K562 (cell line): ENCODE data around the gene NOSTRIN. TPM values are rescaled to one million over a fixed set of nuclear protein-coding genes. Genes with fewer than 3 reads are reported as not detected.

Experiments
- ADNP ChIP-seq: fragments of 200-800 bp; sonication (Bioruptor generic); IDR thresholded peaks from 2 replicates; pipeline ENCODE4 v1.6.1; 2016; ENCODE audit warnings: missing genetic modification characterization, missing compliant biosample characterization
- ARHGAP35 ChIP-seq: fragments of 450-650 bp; IDR thresholded peaks from 2 replicates; pipeline ENCODE4 v1.6.1; 2018; ENCODE audit not compliant: partially characterized antibody
- ARID1B ChIP-seq: fragments of 450-650 bp; IDR thresholded peaks from 2 replicates; pipeline ENCODE4 v1.6.1; 2016; ENCODE audit warnings: antibody characterized with exemption, mild to moderate bottlenecking, inconsistent platforms
- BCL6 ChIP-seq: fragments of 250-450 bp; sonication (Bioruptor Pico); IDR thresholded peaks from 2 replicates; pipeline ENCODE4 v1.4.0; 2020
- CBX3 ChIP-seq, 2 experiments: IDR thresholded peaks; 1 replicate in 1 of 2; 2 replicates in 1 of 2; pipeline ENCODE4 v1.6.1; 2012; ENCODE audit warnings: inconsistent platforms in 2 of 2, low read length in 2 of 2, borderline replicate concordance in 1 of 2, control low read depth in 1 of 2
- COPS2 ChIP-seq: fragments of 450-650 bp; conservative IDR thresholded peaks from 2 replicates; pipeline ENCODE4 v1.6.1; 2016; ENCODE audit warnings: mild to moderate bottlenecking, moderate library complexity
- CREBBP ChIP-seq: IDR thresholded peaks from one replicate; pipeline ENCODE4 v1.6.1; 2012; ENCODE audit warnings: low read depth, mild to moderate bottlenecking, control low read depth, inconsistent platforms, low read length
- FOXM1 ChIP-seq, 2 experiments: fragments of 450-650 bp in 1 of 2; sonication (generic) in 1 of 2; formaldehyde crosslinking in 1 of 2; IDR thresholded peaks; 2 replicates each; pipeline versions ENCODE4 v1.6.1 to v1.9.0; 2017 to 2022; ENCODE audit warnings: low read depth in 2 of 2, mild to moderate bottlenecking in 2 of 2, missing genetic modification reagents in 1 of 2, moderate library complexity in 1 of 2
- GABPB1 ChIP-seq: sonication (generic); formaldehyde crosslinking; IDR thresholded peaks from 2 replicates; pipeline ENCODE4 v1.8.0; 2022; ENCODE audit warnings: mild to moderate bottlenecking, missing genetic modification reagents
- HMGN3 ChIP-seq: IDR thresholded peaks from 2 replicates; pipeline ENCODE4 v1.6.1; 2011; ENCODE audit warnings: borderline replicate concordance, low read depth, mild to moderate bottlenecking, mixed read lengths, low read length; ENCODE audit not compliant: insufficient read length; ENCODE audit errors: extremely low read depth
- MBD2 ChIP-seq: sonication (generic); IDR thresholded peaks from 2 replicates; pipeline ENCODE4 v1.6.1; 2016; ENCODE audit warnings: low read depth, borderline replicate concordance
- MEF2A ChIP-seq: IDR thresholded peaks from 2 replicates; pipeline ENCODE4 v1.6.1; 2011; ENCODE audit warnings: low read depth, mild to moderate bottlenecking, low read length, moderate library complexity; ENCODE audit not compliant: control insufficient read depth
- MEIS2 ChIP-seq: fragments of 450-650 bp; IDR thresholded peaks from 2 replicates; pipeline ENCODE4 v1.6.1; 2014; ENCODE audit warnings: mild to moderate bottlenecking; ENCODE audit not compliant: partially characterized antibody
- MXI1 ChIP-seq: IDR thresholded peaks from 2 replicates; pipeline ENCODE4 v1.6.1; 2011; ENCODE audit warnings: low read depth, mild to moderate bottlenecking, improper control_type of control experiment, low read length
- NUFIP1 ChIP-seq: fragments of 450-650 bp; IDR thresholded peaks from 2 replicates; pipeline ENCODE4 v1.6.1; 2018; ENCODE audit not compliant: partially characterized antibody
- RHOXF2B ChIP-seq: fragments of 250-450 bp; sonication (Bioruptor Pico); conservative IDR thresholded peaks from 2 replicates; pipeline ENCODE4 v1.5.1; 2021
- SLC30A9 ChIP-seq: fragments of 250-450 bp; sonication (Bioruptor Pico); IDR thresholded peaks from 2 replicates; pipeline ENCODE4 v1.8.0; 2022; ENCODE audit warnings: mild to moderate bottlenecking, moderate library complexity
- SMAD1 ChIP-seq: fragments of 150-350 bp; IDR thresholded peaks from 2 replicates; pipeline ENCODE4 v1.6.1; 2014; ENCODE audit warnings: low read length, low read depth; ENCODE audit not compliant: partially characterized antibody
- SOX6 ChIP-seq: fragments of 450-650 bp; IDR thresholded peaks from 2 replicates; pipeline ENCODE4 v1.6.1; 2014; ENCODE audit warnings: mild to moderate bottlenecking
- ZFP30 ChIP-seq: fragments of 250-450 bp; sonication (Bioruptor Pico); IDR thresholded peaks from 2 replicates; pipeline ENCODE4 v1.8.0; 2022; ENCODE audit warnings: moderate library complexity, mild to moderate bottlenecking, inconsistent platforms, borderline replicate concordance
- ZNF197 ChIP-seq: fragments of 200-800 bp; sonication (Bioruptor generic); IDR thresholded peaks from 2 replicates; pipeline ENCODE4 v1.6.1; 2016; ENCODE audit warnings: low read depth, missing genetic modification characterization, missing compliant biosample characterization
- ZNF436 ChIP-seq: fragments of 250-450, 450-650 bp; sonication (Bioruptor Pico); formaldehyde crosslinking; IDR thresholded peaks from 2 replicates; pipeline ENCODE4 v1.7.0; 2020; ENCODE audit warnings: mild to moderate bottlenecking
- polyA plus RNA-seq, 8 experiments: library from polyadenylated mRNA; depleted of rRNA in 4 of 8; stranded (reverse) in 5 of 8; unstranded in 3 of 8; fragments of >200 nt; fragmentation: Nextera tagmentation in 2 of 8; fragmentation: Illumina TruSeq in 1 of 8; extraction: Ambion mirVana in 2 of 8; extraction: Trizol in 1 of 8; gene quantifications; 2 replicates each; pipeline versions ENCODE4 v1.2.1 to v1.2.3, GENCODE V29; 2011 to 2014; ENCODE audit warnings: inconsistent platforms in 1 of 8, missing spikeins in 1 of 8
- total RNA-seq, 7 experiments: library from RNA; depleted of rRNA in 6 of 7; stranded (reverse); fragments of >200 nt in 6 of 7; fragmentation: Illumina TruSeq in 2 of 7; extraction: Trizol in 2 of 7; gene quantifications; 2 replicates each; pipeline versions ENCODE4 v1.2.1 to v1.2.3, GENCODE V29; 2011 to 2021; ENCODE audit warnings: low replicate concordance in 1 of 7
- TF ChIP-seq, protein P1 (sequence below): sonication (generic); formaldehyde crosslinking; IDR thresholded peaks from 2 replicates; pipeline ENCODE4 v1.8.1; 2022; ENCODE audit warnings: missing genetic modification reagents
- TF ChIP-seq, protein P2 (sequence below): IDR thresholded peaks from 2 replicates; pipeline ENCODE4 v1.6.1; 2016; ENCODE audit warnings: missing genetic modification characterization, missing compliant biosample characterization
- TF ChIP-seq, protein P3 (sequence below): fragments of 250-450 bp; sonication (Bioruptor Pico); IDR thresholded peaks from 2 replicates; pipeline ENCODE4 v1.8.0; 2021; ENCODE audit warnings: borderline replicate concordance, mild to moderate bottlenecking, moderate library complexity; ENCODE audit not compliant: poor library complexity, severe bottlenecking
- TF ChIP-seq, protein P4 (sequence below): fragments of 250-450 bp; sonication (Bioruptor Pico); IDR thresholded peaks from 2 replicates; pipeline ENCODE4 v1.8.0; 2022; ENCODE audit warnings: moderate library complexity, mild to moderate bottlenecking, inconsistent platforms
- TF ChIP-seq, protein P5 (sequence below): IDR thresholded peaks from 2 replicates; pipeline ENCODE4 v1.6.1; 2011; ENCODE audit not compliant: insufficient read length; ENCODE audit errors: extremely low read depth

NOSTRIN gene
- total and polyA plus RNA-seq, 9 of the 15 experiments (the other 6 are each of a cell fraction or from before 2014, with no cell fraction given) = 26.7 to 82.9 (median 56.3) TPM

DNA sequence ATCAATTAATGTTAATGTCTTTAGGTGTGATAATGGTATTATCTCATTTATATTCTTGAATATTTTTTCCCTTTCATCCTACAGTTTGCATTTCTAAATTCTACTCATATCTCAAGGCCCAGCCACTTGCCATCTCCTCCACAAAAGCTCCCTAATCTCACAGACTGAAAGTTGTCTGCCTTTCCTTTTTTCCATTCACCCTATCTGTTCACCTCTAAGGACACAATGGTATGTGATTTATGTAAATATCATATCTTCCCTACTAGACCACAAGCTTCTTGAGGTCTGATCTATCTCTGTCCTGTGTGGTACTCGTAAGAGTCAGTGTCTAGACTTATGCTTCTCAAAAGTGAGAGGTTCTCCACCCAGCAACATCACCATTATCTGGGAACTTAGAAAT lies 91.7 kb downstream of the NOSTRIN start (continued):
- no peak for TF ChIP-seq MEF2A
- no peak for TF ChIP-seq FOXM1 (IDR thresholded peaks at IDR 0.05; ENCODE audit: low read depth)
- no peak for TF ChIP-seq FOXM1 (CRISPR knock-in tag; IDR thresholded peaks at IDR 0.05; ENCODE audit: low read depth)
- no peak for TF ChIP-seq ZFP30
- TF ChIP-seq, protein P1, sequence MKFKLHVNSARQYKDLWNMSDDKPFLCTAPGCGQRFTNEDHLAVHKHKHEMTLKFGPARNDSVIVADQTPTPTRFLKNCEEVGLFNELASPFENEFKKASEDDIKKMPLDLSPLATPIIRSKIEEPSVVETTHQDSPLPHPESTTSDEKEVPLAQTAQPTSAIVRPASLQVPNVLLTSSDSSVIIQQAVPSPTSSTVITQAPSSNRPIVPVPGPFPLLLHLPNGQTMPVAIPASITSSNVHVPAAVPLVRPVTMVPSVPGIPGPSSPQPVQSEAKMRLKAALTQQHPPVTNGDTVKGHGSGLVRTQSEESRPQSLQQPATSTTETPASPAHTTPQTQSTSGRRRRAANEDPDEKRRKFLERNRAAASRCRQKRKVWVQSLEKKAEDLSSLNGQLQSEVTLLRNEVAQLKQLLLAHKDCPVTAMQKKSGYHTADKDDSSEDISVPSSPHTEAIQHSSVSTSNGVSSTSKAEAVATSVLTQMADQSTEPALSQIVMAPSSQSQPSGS (CRISPR knock-in tag) = no peak
- no peak for TF ChIP-seq COPS2
- TF ChIP-seq, protein P2, sequence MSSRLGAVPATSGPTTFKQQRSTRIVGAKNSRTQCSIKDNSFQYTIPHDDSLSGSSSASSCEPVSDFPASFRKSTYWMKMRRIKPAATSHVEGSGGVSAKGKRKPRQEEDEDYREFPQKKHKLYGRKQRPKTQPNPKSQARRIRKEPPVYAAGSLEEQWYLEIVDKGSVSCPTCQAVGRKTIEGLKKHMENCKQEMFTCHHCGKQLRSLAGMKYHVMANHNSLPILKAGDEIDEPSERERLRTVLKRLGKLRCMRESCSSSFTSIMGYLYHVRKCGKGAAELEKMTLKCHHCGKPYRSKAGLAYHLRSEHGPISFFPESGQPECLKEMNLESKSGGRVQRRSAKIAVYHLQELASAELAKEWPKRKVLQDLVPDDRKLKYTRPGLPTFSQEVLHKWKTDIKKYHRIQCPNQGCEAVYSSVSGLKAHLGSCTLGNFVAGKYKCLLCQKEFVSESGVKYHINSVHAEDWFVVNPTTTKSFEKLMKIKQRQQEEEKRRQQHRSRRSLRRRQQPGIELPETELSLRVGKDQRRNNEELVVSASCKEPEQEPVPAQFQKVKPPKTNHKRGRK = no peak
- TF ChIP-seq ADNP (tag) = no peak
- TF ChIP-seq SOX6 = peak; percentile 51; the same call in 1 of the 2 replicates
- no peak for TF ChIP-seq SMAD1
- TF ChIP-seq NUFIP1 = no peak
- no peak for TF ChIP-seq SLC30A9
- TF ChIP-seq MEIS2 = peak; percentile 27
- TF ChIP-seq, protein P3, sequence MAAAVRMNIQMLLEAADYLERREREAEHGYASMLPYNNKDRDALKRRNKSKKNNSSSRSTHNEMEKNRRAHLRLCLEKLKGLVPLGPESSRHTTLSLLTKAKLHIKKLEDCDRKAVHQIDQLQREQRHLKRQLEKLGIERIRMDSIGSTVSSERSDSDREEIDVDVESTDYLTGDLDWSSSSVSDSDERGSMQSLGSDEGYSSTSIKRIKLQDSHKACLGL = no peak
- no peak for TF ChIP-seq MXI1
- TF ChIP-seq MBD2 = no peak
- TF ChIP-seq CBX3 (IDR thresholded peaks at IDR 0.05; ENCODE audit: borderline replicate concordance in 1 of 2, low read length in 2 of 2) = no peak
- no peak for TF ChIP-seq GABPB1
- TF ChIP-seq, protein P4, sequence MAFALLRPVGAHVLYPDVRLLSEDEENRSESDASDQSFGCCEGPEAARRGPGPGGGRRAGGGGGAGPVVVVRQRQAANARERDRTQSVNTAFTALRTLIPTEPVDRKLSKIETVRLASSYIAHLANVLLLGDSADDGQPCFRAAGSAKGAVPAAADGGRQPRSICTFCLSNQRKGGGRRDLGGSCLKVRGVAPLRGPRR (CRISPR knock-in tag) = no peak
- TF ChIP-seq ZNF197 (CRISPR knock-in tag) = no peak
- TF ChIP-seq CREBBP = no peak
- no peak for TF ChIP-seq BCL6
- TF ChIP-seq, protein P5, sequence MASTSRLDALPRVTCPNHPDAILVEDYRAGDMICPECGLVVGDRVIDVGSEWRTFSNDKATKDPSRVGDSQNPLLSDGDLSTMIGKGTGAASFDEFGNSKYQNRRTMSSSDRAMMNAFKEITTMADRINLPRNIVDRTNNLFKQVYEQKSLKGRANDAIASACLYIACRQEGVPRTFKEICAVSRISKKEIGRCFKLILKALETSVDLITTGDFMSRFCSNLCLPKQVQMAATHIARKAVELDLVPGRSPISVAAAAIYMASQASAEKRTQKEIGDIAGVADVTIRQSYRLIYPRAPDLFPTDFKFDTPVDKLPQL = no peak
- no peak for TF ChIP-seq RHOXF2B (CRISPR knock-in tag)
- TF ChIP-seq ZNF436 = no peak
- TF ChIP-seq ARHGAP35 = no peak
- TF ChIP-seq HMGN3 = no peak
- TF ChIP-seq ARID1B = peak; percentile 32; the same call in 1 of the 2 replicates
